A549 treated with DMSO at 1 μM for 4 hours (cell line): ENCODE measurements around the gene SEPTIN5. TPM values are rescaled to one million over a fixed set of nuclear protein-coding genes. Genes with fewer than 3 reads are reported as not detected.

ENCODE experiments used
- total RNA-seq: library from RNA; stranded (reverse); fragments of 200-300 nt; extraction: Qiagen RNA extraction; gene quantifications from 5 replicates; pipeline ENCODE4 v1.2.3, GENCODE V29; 2022; ENCODE audit warnings: low read depth

The SEPTIN5 gene
- total RNA-seq: 6.4 to 10.3 TPM (median 7.8 TPM) in 5 replicates

GRCh38 chr22:19714312-19715187 lies at the start of gene SEPTIN5:
TSS of gene SEPTIN5 (plus strand) at chr22:19714503. CDS start at chr22:19714589, 86 bp downstream.

GRCh38 chr22:19723232-19723982 lies 9.1 kb downstream of the SEPTIN5 start, which contains the start of gene GP1BB:
TSS of gene GP1BB (plus strand) at chr22:19723539. CDS start at chr22:19723570, 31 bp downstream.

DNA sequence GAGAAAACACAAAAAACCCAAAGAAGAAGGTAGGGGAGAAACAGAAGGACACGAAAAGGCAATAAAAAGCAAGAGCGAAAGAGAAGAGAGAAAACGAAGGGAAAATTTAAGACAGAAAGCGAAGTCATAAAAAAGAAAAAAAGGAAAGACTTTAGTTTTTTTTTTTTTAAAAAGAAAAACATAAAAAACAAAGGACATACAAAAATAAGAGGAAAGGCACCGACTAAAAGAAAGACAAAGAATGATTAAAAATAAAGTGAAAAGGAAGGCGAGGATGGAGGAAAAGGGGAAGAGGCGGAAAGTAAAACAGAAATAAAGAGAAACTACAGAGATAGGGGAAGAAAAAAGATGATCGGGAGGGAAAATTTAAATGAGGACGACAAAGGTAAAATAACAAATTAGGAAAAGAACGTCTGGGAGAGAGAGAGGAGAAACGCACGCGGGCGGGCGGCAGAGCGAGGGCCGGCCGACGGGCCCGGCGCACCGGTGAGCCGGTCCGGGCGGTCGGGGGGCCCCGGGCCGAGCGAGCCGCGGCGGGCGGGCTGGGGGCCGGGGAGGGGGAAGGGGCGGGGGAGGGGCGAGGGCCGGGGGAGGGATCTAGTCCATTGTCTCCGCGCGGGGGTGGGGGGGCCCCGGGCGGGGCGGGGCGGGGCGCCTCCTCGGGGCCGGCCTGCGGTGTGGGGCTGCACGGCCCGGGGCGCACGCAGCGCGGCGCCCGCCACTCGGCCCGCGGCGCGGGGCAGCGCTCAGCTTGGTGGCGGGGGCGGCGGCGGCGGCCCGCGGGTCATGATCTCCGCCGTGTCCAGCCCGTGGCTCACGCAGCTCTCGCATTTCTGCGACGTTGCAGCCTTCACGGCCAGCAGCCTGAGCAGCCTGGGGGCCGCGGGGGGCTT lies 46.0 kb downstream of the SEPTIN5 start, which contains the start of gene TBX1:
Gene TBX1 (plus strand): TSS at position 721 of the 893 bp plus-strand sequence. CDS start 66 bp downstream, at position 787.

Other genes with a start within 250 kb of the SEPTIN5 start
- 94.8 to 99.6 TPM (median 98.3 TPM) in 5 replicates for gene UFD1, start 235.3 kb upstream of the SEPTIN5 start, total RNA-seq
- 23.5 to 26.4 TPM (median 24.8 TPM) in 5 replicates for gene CDC45, start 234.6 kb upstream of the SEPTIN5 start, total RNA-seq
- not detected in 5 replicates for gene CLDN5, start 190.1 kb upstream of the SEPTIN5 start, total RNA-seq
- gene GP1BB, start 9.0 kb downstream of the SEPTIN5 start, total RNA-seq: 0.73 to 1.7 TPM (median 1.2 TPM) in 5 replicates
- 2.9 to 4.9 TPM (median 3.4 TPM) in 5 replicates for gene TBX1, start 46.3 kb downstream of the SEPTIN5 start, total RNA-seq
- gene GNB1L, start 140.4 kb downstream of the SEPTIN5 start, total RNA-seq: 11.7 to 16.8 TPM (median 15.9 TPM) in 5 replicates
- 6.6 to 8.1 TPM (median 7.3 TPM) in 5 replicates for gene RTL10, start 140.4 kb downstream of the SEPTIN5 start, total RNA-seq
- gene COMT, start 227.3 kb downstream of the SEPTIN5 start, total RNA-seq: 130 to 158 TPM (median 152 TPM) in 5 replicates
- 30.6 to 39.8 TPM (median 34.1 TPM) in 5 replicates for gene TXNRD2, start 227.3 kb downstream of the SEPTIN5 start, total RNA-seq